K562 (cell line): ENCODE measurements around the gene BORA. TPM values are rescaled to one million over a fixed set of nuclear protein-coding genes. Genes with fewer than 3 reads are reported as not detected.
A peak's percentile ranks its signal among the peaks of the same experiment; 100 is the strongest.

Experiments used
- ATF7 ChIP-seq: fragments of 450-650 bp; IDR thresholded peaks from 2 replicates; pipeline ENCODE4 v1.7.1; 2014; ENCODE audit warnings: mild to moderate bottlenecking, moderate library complexity
- DMBX1 ChIP-seq: fragments of 250-450 bp; sonication (Bioruptor Pico); IDR thresholded peaks from 2 replicates; pipeline ENCODE4 v1.8.0; 2022; ENCODE audit warnings: inconsistent platforms, mild to moderate bottlenecking, moderate library complexity, borderline replicate concordance
- ETS2 ChIP-seq: IDR thresholded peaks from 2 replicates; pipeline ENCODE4 v1.6.1; 2016; ENCODE audit warnings: borderline replicate concordance, missing genetic modification characterization, mild to moderate bottlenecking, moderate library complexity, missing compliant biosample characterization; ENCODE audit not compliant: poor library complexity, severe bottlenecking
- GABPB2 ChIP-seq: fragments of 250-450 bp; sonication (Bioruptor Pico); conservative IDR thresholded peaks from 2 replicates; pipeline ENCODE4 v1.5.1; 2021; ENCODE audit warnings: mild to moderate bottlenecking
- MEF2D ChIP-seq: conservative IDR thresholded peaks from 2 replicates; pipeline ENCODE4 v1.6.1; 2016; ENCODE audit warnings: low read depth, missing genetic modification characterization, missing compliant biosample characterization
- NFATC3 ChIP-seq: fragments of 450-650 bp; IDR thresholded peaks from 2 replicates; pipeline ENCODE4 v1.6.1; 2017; ENCODE audit warnings: mild to moderate bottlenecking
- PCBP2 ChIP-seq: fragments of 200-400 bp; formaldehyde crosslinking; IDR thresholded peaks from 2 replicates; pipeline ENCODE4 v1.6.1; 2018; ENCODE audit warnings: low read length, low read depth, mild to moderate bottlenecking, moderate library complexity; ENCODE audit not compliant: poor library complexity, severe bottlenecking
- PHTF2 ChIP-seq: fragments of 250-450 bp; sonication (Bioruptor Pico); IDR thresholded peaks from 2 replicates; pipeline ENCODE4 v1.5.0; 2021; ENCODE audit warnings: mild to moderate bottlenecking
- POLR2G ChIP-seq: fragments of 200-400 bp; formaldehyde crosslinking; IDR thresholded peaks from 2 replicates; pipeline ENCODE4 v1.6.1; 2017; ENCODE audit warnings: low read depth, mild to moderate bottlenecking, antibody characterized with exemption, low read length, moderate library complexity
- SMARCE1 ChIP-seq: fragments of 450-650 bp; IDR thresholded peaks from 2 replicates; pipeline ENCODE4 v1.7.1; 2016; ENCODE audit warnings: mild to moderate bottlenecking
- TCF15 ChIP-seq: fragments of 250-450 bp; sonication (Bioruptor Pico); IDR thresholded peaks from 2 replicates; pipeline ENCODE4 v1.8.0; 2022; ENCODE audit warnings: moderate library complexity, mild to moderate bottlenecking, inconsistent platforms
- TSHZ1 ChIP-seq: fragments of 250-450 bp; sonication (Bioruptor Pico); IDR thresholded peaks from 2 replicates; pipeline ENCODE4 v1.4.0; 2020; ENCODE audit warnings: mild to moderate bottlenecking, moderate library complexity
- XRCC5 ChIP-seq: fragments of 200-400 bp; formaldehyde crosslinking; IDR thresholded peaks from 2 replicates; pipeline ENCODE4 v1.6.1; 2017; ENCODE audit warnings: low read depth, mild to moderate bottlenecking, low read length
- ZNF174 ChIP-seq: fragments of 250-450 bp; sonication (Bioruptor Pico); IDR thresholded peaks from 2 replicates; pipeline ENCODE4 v1.4.0; 2020; ENCODE audit warnings: mild to moderate bottlenecking
- ZNF23 ChIP-seq: fragments of 250-450 bp; sonication (Bioruptor Pico); IDR thresholded peaks from 2 replicates; pipeline ENCODE4 v1.4.0; 2020; ENCODE audit warnings: mild to moderate bottlenecking
- ZNF384 ChIP-seq: IDR thresholded peaks from 2 replicates; pipeline ENCODE4 v1.6.1; 2012; ENCODE audit warnings: low read depth, low read length, improper control_type of control experiment
- polyA plus RNA-seq, 8 experiments: library from polyadenylated mRNA; depleted of rRNA in 4 of 8; stranded (reverse) in 5 of 8; unstranded in 3 of 8; fragments of >200 nt; fragmentation: Nextera tagmentation in 2 of 8; fragmentation: Illumina TruSeq in 1 of 8; extraction: Ambion mirVana in 2 of 8; extraction: Trizol in 1 of 8; gene quantifications; 2 replicates each; pipeline versions ENCODE4 v1.2.1 to v1.2.3, GENCODE V29; 2011 to 2014; ENCODE audit warnings: inconsistent platforms in 1 of 8, missing spikeins in 1 of 8
- total RNA-seq, 7 experiments: library from RNA; depleted of rRNA in 6 of 7; stranded (reverse); fragments of >200 nt in 6 of 7; fragmentation: Illumina TruSeq in 2 of 7; extraction: Trizol in 2 of 7; gene quantifications; 2 replicates each; pipeline versions ENCODE4 v1.2.1 to v1.2.3, GENCODE V29; 2011 to 2021; ENCODE audit warnings: low replicate concordance in 1 of 7
- TF ChIP-seq, protein P1 (sequence below): sonication (generic); formaldehyde crosslinking; IDR thresholded peaks from 2 replicates; pipeline ENCODE4 v1.8.0; 2023; ENCODE audit warnings: mild to moderate bottlenecking, missing genetic modification reagents

BORA gene
- total and polyA plus RNA-seq, 9 of the 15 experiments (the other 6 are each of a cell fraction or from before 2014, with no cell fraction given), result 12.4 to 21.5 (median 18.2) TPM

GRCh38 chr13:72727417-72728289, at the start of gene BORA, which contains the start of gene MZT1 (continued):
- TF ChIP-seq SMARCE1 (no peak), MEF2D (tag) (no peak), ETS2 (tag) (no peak), ATF7 (0 out of 2 replicates have a peak, but pooled peaks have one; percentile 33), ZNF23 (CRISPR knock-in tag) (no peak), PHTF2 (CRISPR knock-in tag) (no peak), GABPB2 (CRISPR knock-in tag) (no peak), XRCC5 (no peak), PCBP2 (no peak), ZNF174 (CRISPR knock-in tag) (no peak), DMBX1 (CRISPR knock-in tag) (no peak), TSHZ1 (CRISPR knock-in tag) (no peak), ZNF384 (no peak), POLR2G (peak; percentile 93), NFATC3 (no peak), TCF15 (CRISPR knock-in tag) (no peak)
- TF ChIP-seq, protein P1, sequence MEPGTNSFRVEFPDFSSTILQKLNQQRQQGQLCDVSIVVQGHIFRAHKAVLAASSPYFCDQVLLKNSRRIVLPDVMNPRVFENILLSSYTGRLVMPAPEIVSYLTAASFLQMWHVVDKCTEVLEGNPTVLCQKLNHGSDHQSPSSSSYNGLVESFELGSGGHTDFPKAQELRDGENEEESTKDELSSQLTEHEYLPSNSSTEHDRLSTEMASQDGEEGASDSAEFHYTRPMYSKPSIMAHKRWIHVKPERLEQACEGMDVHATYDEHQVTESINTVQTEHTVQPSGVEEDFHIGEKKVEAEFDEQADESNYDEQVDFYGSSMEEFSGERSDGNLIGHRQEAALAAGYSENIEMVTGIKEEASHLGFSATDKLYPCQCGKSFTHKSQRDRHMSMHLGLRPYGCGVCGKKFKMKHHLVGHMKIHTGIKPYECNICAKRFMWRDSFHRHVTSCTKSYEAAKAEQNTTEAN (CRISPR knock-in tag), result no peak
